ENCODE measurements around the gene ZNF493. TPM values are rescaled to one million over a fixed set of nuclear protein-coding genes. Genes with fewer than 3 reads are reported as not detected.

ZNF493 gene
- total RNA-seq, 1 experiment from 2014 or later: 26.4 TPM

DNA sequence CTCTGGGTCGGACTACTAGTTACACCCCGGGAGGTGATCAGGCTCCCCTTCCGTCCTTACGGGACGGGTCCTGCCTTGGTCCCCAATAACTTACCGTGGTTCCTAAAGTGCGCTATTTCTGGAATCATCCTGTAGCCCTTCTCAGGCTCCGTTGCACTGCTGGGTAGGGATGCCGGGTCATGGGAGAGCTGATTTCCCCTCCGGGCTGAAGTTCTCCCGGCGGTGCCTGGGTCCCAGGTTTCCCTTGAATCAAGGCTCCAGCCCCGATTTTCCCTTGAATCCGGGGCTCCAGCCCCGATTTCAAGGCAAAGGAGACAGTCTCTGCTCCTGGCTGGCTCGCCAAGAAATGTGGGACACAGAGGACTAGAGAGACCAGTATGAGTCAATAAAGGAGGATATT lies 43.4 kb downstream of the ZNF493 start:
- no peaks in the 10 kb centered on the region for H3K27me3 ChIP-seq (ENCODE audit: insufficient read depth, low read length)
- no peaks in the 10 kb centered on the region for H3K23me2 ChIP-seq (ENCODE audit: insufficient read length, low read depth, low read length, poor library complexity, severe bottlenecking)
- H2BK15ac ChIP-seq (ENCODE audit: low read depth, low read length): no peak overlapping the region
- no peaks in the 10 kb centered on the region for H3K4me1 ChIP-seq (ENCODE audit: insufficient read depth, low read length)
- H3K36me3 Mint-ChIP-seq (ENCODE audit: insufficient read depth in 1 of 3, low read depth in 3 of 3): peaks cover 31 to 48% (median 41%) of the 10 kb centered on the region in 3 experiments
- H3K4ac ChIP-seq (ENCODE audit: low read depth, low read length): no peak overlapping the region
- H3K14ac ChIP-seq (ENCODE audit: insufficient read depth, low read length): no peak overlapping the region
- no peak overlapping the region for H3K23ac ChIP-seq (ENCODE audit: insufficient read length, low read depth, low read length)
- H2BK5ac ChIP-seq (ENCODE audit: insufficient read length, low read length): no peak overlapping the region
- H3K27ac ChIP-seq (ENCODE audit: insufficient read length, low read depth, low read length): no peak overlapping the region
- H3K4me1 Mint-ChIP-seq: peaks cover 14 to 17% of the 10 kb centered on the region in 2 experiments
- H3K9me3 ChIP-seq (ENCODE audit: control insufficient read depth, low read depth, low read length): peaks cover 13% of the 10 kb centered on the region
- no peaks in the 10 kb centered on the region for H4K20me1 ChIP-seq (ENCODE audit: control insufficient read depth, insufficient read depth, insufficient read length)
- H2BK120ac ChIP-seq (ENCODE audit: low read depth, low read length, poor library complexity, severe bottlenecking): no peak overlapping the region
- H4K91ac ChIP-seq (ENCODE audit: insufficient read length, low read depth, low read length): no peak overlapping the region
- H2AK5ac ChIP-seq (ENCODE audit: insufficient read length, low read length): no peak overlapping the region
- H2BK20ac ChIP-seq (ENCODE audit: low read depth, low read length, poor library complexity, severe bottlenecking): no peak overlapping the region
- H3K9ac ChIP-seq (ENCODE audit: extremely low read depth, insufficient read length, low read length): no peak overlapping the region
- no peak overlapping the region for H3K4me3 Mint-ChIP-seq
- H3K79me1 ChIP-seq (ENCODE audit: insufficient read depth, low read depth, low read length, poor library complexity, severe bottlenecking): no peaks in the 10 kb centered on the region
- no peaks in the 10 kb centered on the region; the same call in none of the 2 replicates for H3K27me3 Mint-ChIP-seq (ENCODE audit: low read depth)
- no peak overlapping the region for H4K8ac ChIP-seq (replicated peaks; ENCODE audit: insufficient read length, low read depth, low read length)
- H3K4me2 ChIP-seq (ENCODE audit: insufficient read depth, insufficient read length, low read length): no peak overlapping the region
- no peak for DNase-seq
- H3K56ac ChIP-seq (ENCODE audit: insufficient read length, low read depth, low read length): no peak overlapping the region
- peaks cover 34 to 58% of the 10 kb centered on the region in 2 experiments for H3K9me3 Mint-ChIP-seq
- WGBS (ENCODE audit: extremely low coverage, insufficient read length, low lambda C conversion rate): no CpG with 5 or more reads among the region's 16 CpGs
- H3T11ph ChIP-seq (ENCODE audit: low read length): no peak overlapping the region
- H4K5ac ChIP-seq (ENCODE audit: insufficient read length, low read depth, low read length): no peak overlapping the region
- H2BK12ac ChIP-seq (ENCODE audit: insufficient read length, low read depth, low read length): no peak overlapping the region
- TF ChIP-seq CTCF (conservative IDR thresholded peaks at IDR 0.05): no peak
- H3K18ac ChIP-seq (ENCODE audit: insufficient read length, low read depth, low read length): no peak overlapping the region
- no peaks in the 10 kb centered on the region for H3K79me2 ChIP-seq (ENCODE audit: insufficient read depth, low read length)
- no peak overlapping the region; a peak in 1 of 7 replicates for H3K27ac Mint-ChIP-seq
- no peak overlapping the region for H2AFZ ChIP-seq (ENCODE audit: low read length)
